Mesenchymal stem cell (in vitro differentiated cells and primary cell): ENCODE measurements around the gene OBI1.

Experiments
- DNase-seq: peaks from one replicate; pipeline ENCODE4 v3.0.0-alpha.2; 2013
- H2AFZ ChIP-seq: one replicate; pipeline ENCODE4 v1.6.1; 2013; ENCODE audit warnings: low read depth, mild to moderate bottlenecking, control low read depth, inconsistent platforms, low read length, moderate library complexity
- H2AK5ac ChIP-seq: 2 replicates; pipeline ENCODE4 v1.6.1; 2013; ENCODE audit warnings: low read length, moderate library complexity, mild to moderate bottlenecking, inconsistent platforms; ENCODE audit not compliant: severe bottlenecking
- H2BK120ac ChIP-seq: one replicate; pipeline ENCODE4 v1.6.1; 2013; ENCODE audit warnings: low read depth, mild to moderate bottlenecking, inconsistent platforms, low read length, moderate library complexity
- H2BK12ac ChIP-seq, 2 experiments: one replicate each; pipeline ENCODE4 v1.6.1; 2013; ENCODE audit warnings: inconsistent platforms in 2 of 2, low read length in 2 of 2, mild to moderate bottlenecking in 2 of 2, moderate library complexity in 2 of 2, control low read depth in 1 of 2
- H2BK15ac ChIP-seq: one replicate; pipeline ENCODE4 v1.6.1; 2013; ENCODE audit warnings: mild to moderate bottlenecking, low read depth, inconsistent platforms; ENCODE audit not compliant: poor library complexity, severe bottlenecking
- H2BK5ac ChIP-seq: 2 replicates; pipeline ENCODE4 v1.6.1; 2013; ENCODE audit warnings: low read depth, mild to moderate bottlenecking, low read length, control low read depth, inconsistent platforms; ENCODE audit not compliant: poor library complexity, severe bottlenecking
- H3K14ac ChIP-seq, 2 experiments: one replicate each; pipeline ENCODE4 v1.6.1; 2013; ENCODE audit warnings: inconsistent platforms in 2 of 2, low read length in 2 of 2, control low read depth in 1 of 2, mild to moderate bottlenecking in 1 of 2, moderate library complexity in 1 of 2
- H3K18ac ChIP-seq, 2 experiments: one replicate each; pipeline ENCODE4 v1.6.1; 2013; ENCODE audit warnings: inconsistent platforms in 2 of 2, low read length in 2 of 2, control low read depth in 1 of 2, low read depth in 1 of 2, mild to moderate bottlenecking in 1 of 2
- H3K23ac ChIP-seq, 2 experiments: one replicate each; pipeline ENCODE4 v1.6.1; 2013; ENCODE audit warnings: inconsistent platforms in 2 of 2, low read length in 2 of 2, mild to moderate bottlenecking in 2 of 2, moderate library complexity in 2 of 2, control low read depth in 1 of 2
- H3K27ac ChIP-seq: 2 replicates; pipeline ENCODE4 v1.5.1; 2013; ENCODE audit warnings: mild to moderate bottlenecking, moderate library complexity, low read length, control low read depth, inconsistent platforms; ENCODE audit not compliant: poor library complexity, severe bottlenecking
- H3K27me3 ChIP-seq, 2 experiments: 2 replicates each; pipeline versions ENCODE4 v1.6.1 to v1.7.0; 2013; ENCODE audit warnings: low read length in 2 of 2, mild to moderate bottlenecking in 2 of 2, moderate library complexity in 2 of 2, control low read depth in 1 of 2, inconsistent platforms in 1 of 2; ENCODE audit not compliant: control insufficient read depth in 1 of 2, insufficient read depth in 1 of 2
- H3K36me3 ChIP-seq, 2 experiments: 2 replicates each; pipeline versions ENCODE4 v1.6.1 to v1.7.0; 2013; ENCODE audit warnings: low read length in 2 of 2, control low read depth in 1 of 2, inconsistent platforms in 1 of 2, low read depth in 1 of 2, mild to moderate bottlenecking in 1 of 2; ENCODE audit not compliant: insufficient read depth in 2 of 2, control insufficient read depth in 1 of 2
- H3K4ac ChIP-seq, 2 experiments: one replicate each; pipeline ENCODE4 v1.6.1; 2013; ENCODE audit warnings: inconsistent platforms in 2 of 2, low read length in 2 of 2, mild to moderate bottlenecking in 2 of 2, moderate library complexity in 2 of 2, control low read depth in 1 of 2, low read depth in 1 of 2
- H3K4me1 ChIP-seq: 2 replicates; pipeline ENCODE4 v1.6.1; 2013; ENCODE audit warnings: low read depth, low read length, control low read depth; ENCODE audit not compliant: control insufficient read depth, insufficient read depth
- H3K4me2 ChIP-seq: 2 replicates; pipeline ENCODE4 v1.6.1; 2013; ENCODE audit warnings: low read length, mild to moderate bottlenecking, inconsistent platforms; ENCODE audit not compliant: poor library complexity, severe bottlenecking
- H3K4me3 ChIP-seq, 2 experiments: 2 replicates each; pipeline versions ENCODE4 v1.5.1 to v1.7.0; 2013; ENCODE audit warnings: low read length in 2 of 2, mild to moderate bottlenecking in 2 of 2, control low read depth in 1 of 2, low read depth in 1 of 2; ENCODE audit not compliant: insufficient read depth in 1 of 2
- H3K79me1 ChIP-seq: replicated peaks from 2 replicates; pipeline ENCODE4 v1.6.1; 2013; ENCODE audit warnings: mild to moderate bottlenecking, control low read depth, low read length, inconsistent platforms; ENCODE audit not compliant: poor library complexity, severe bottlenecking
- H3K9ac ChIP-seq: 2 replicates; pipeline ENCODE4 v1.7.0; 2013; ENCODE audit warnings: mild to moderate bottlenecking, low read length, moderate library complexity
- H3K9me3 ChIP-seq: 2 replicates; pipeline ENCODE4 v1.7.0; 2013; ENCODE audit warnings: mild to moderate bottlenecking, low read length; ENCODE audit not compliant: control insufficient read depth
- H4K8ac ChIP-seq: one replicate; pipeline ENCODE4 v1.6.1; 2013; ENCODE audit warnings: inconsistent platforms, mild to moderate bottlenecking, low read length, moderate library complexity
- H4K91ac ChIP-seq: one replicate; pipeline ENCODE4 v1.6.1; 2013; ENCODE audit warnings: mild to moderate bottlenecking, low read length, inconsistent platforms
- WGBS: methylation state at CpG from one replicate; pipeline ENCODE4 v1.1.7; 2013; ENCODE audit warnings: mixed read lengths; 5-methylcytosine and 5-hydroxymethylcytosine counted together

The OBI1 gene

DNA sequence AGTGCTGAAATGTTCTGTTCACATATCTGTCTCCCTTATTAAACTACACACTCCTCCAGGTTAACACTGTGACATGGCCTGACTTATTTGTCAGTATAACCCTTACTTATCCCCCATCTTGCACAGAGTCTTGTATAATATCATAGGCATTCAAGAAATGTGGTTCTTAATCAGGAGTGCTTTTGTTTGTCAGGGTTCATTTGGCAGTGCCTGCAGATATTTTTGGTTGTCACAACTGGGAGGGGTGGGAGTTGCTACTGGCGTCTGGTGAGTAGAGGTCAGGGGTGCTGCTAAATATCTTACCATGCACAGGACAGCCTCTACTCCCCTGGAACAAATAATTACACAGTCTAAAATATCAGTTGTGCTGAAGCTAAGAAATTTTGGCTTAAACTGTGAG, 20.4 kb upstream of the OBI1 start:
- H2AFZ ChIP-seq = no peak overlapping the region
- H3K4me2 ChIP-seq = no peak overlapping the region
- no peak overlapping the region for H2BK120ac ChIP-seq
- no peak overlapping the region for H3K18ac ChIP-seq
- H3K9ac ChIP-seq = no peak overlapping the region
- no peaks in the 10 kb centered on the region for H3K36me3 ChIP-seq
- H4K8ac ChIP-seq = no peak overlapping the region
- H3K4ac ChIP-seq = no peak overlapping the region
- no peak overlapping the region for H3K4me3 ChIP-seq
- no peak overlapping the region for H3K14ac ChIP-seq
- H2BK15ac ChIP-seq = no peak overlapping the region
- no peaks in the 10 kb centered on the region for H3K4me1 ChIP-seq
- H2AK5ac ChIP-seq = no peak overlapping the region
- no peak for DNase-seq
- H4K91ac ChIP-seq = no peak overlapping the region
- no CpG with 5 or more reads among the region's 1 CpG for WGBS
- H3K27me3 ChIP-seq = peaks cover 0 to 4% of the 10 kb centered on the region in 2 experiments
- H2BK12ac ChIP-seq = no peak overlapping the region
- no peak overlapping the region for H3K27ac ChIP-seq
- H2BK5ac ChIP-seq = no peak overlapping the region
- H3K79me1 ChIP-seq = no peaks in the 10 kb centered on the region
- no peaks in the 10 kb centered on the region for H3K9me3 ChIP-seq
- H3K23ac ChIP-seq = no peak overlapping the region

DNA sequence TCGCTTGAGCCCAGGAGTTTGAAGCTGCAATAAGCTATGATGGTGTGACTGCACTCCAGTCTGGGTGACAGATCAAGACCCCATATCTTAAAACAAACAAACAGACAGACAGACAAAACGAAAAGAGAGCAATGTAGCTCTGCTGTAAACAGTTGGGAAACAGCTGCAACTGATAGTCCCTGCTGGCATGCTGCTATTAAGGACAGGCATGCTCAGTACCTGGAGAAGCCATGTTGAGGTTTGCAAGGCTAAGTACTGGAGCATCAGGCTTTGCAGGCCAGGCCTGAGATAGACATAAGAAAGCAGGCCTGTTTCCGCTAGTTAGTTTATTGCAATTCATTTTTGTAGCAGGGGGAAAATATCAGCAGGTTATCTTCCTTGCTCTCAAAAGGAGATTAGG, 16.2 kb upstream of the OBI1 start:
- Histone ChIP-seq H3K4me2 (no peak overlapping the region), H2BK12ac (no peak overlapping the region), H3K4me3 (no peak overlapping the region), H3K9ac (no peak overlapping the region), H3K27me3 (peaks cover 18 to 28% of the 10 kb centered on the region in 2 experiments), H3K14ac (no peak overlapping the region), H3K27ac (no peak overlapping the region), H2AK5ac (no peak overlapping the region), H2AFZ (no peak overlapping the region), H3K23ac (no peak overlapping the region), H3K4me1 (no peaks in the 10 kb centered on the region), H4K91ac (no peak overlapping the region), H3K36me3 (no peaks in the 10 kb centered on the region), H3K18ac (no peak overlapping the region), H3K4ac (no peak overlapping the region), H2BK5ac (no peak overlapping the region), H2BK15ac (no peak overlapping the region), H2BK120ac (no peak overlapping the region), H4K8ac (no peak overlapping the region), H3K9me3 (no peaks in the 10 kb centered on the region), H3K79me1 (no peaks in the 10 kb centered on the region)
- 63% methylated on average over 3 of the region's 3 CpGs for WGBS
- DNase-seq = no peak

DNA sequence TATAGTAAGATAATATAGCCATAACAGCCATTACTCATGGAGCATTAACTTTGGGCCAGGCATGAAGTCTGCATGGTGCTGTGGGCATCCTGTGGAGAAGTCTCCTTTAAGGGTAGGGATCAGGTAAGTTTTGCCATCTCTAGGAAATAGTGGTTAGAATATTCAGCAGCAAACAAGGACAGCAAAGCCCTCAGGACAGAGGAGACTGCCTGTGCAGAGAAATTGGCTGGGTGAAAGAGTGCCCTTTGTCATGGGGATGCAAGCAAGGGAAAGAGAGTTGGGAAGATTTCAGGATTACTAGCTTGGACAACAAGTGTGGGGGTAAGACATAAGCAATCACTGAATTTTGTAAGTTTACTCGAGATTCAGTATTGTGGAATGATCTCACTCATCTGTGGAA, 15.7 kb upstream of the OBI1 start:
- Histone ChIP-seq H4K8ac (no peak overlapping the region), H3K4me2 (no peak overlapping the region), H3K9me3 (no peaks in the 10 kb centered on the region), H3K14ac (no peak overlapping the region), H2BK12ac (no peak overlapping the region), H2BK120ac (no peak overlapping the region), H3K4me3 (no peak overlapping the region), H2BK15ac (no peak overlapping the region), H2AFZ (no peak overlapping the region), H3K36me3 (no peaks in the 10 kb centered on the region), H2BK5ac (no peak overlapping the region), H3K9ac (no peak overlapping the region), H3K27me3 (peaks cover 20 to 28% of the 10 kb centered on the region in 2 experiments), H3K23ac (no peak overlapping the region), H2AK5ac (no peak overlapping the region), H3K79me1 (no peaks in the 10 kb centered on the region), H3K4ac (no peak overlapping the region), H3K27ac (no peak overlapping the region), H4K91ac (no peak overlapping the region), H3K18ac (no peak overlapping the region), H3K4me1 (no peaks in the 10 kb centered on the region)
- 65% methylated on average over 1 of the region's 1 CpG for WGBS
- no peak for DNase-seq

DNA sequence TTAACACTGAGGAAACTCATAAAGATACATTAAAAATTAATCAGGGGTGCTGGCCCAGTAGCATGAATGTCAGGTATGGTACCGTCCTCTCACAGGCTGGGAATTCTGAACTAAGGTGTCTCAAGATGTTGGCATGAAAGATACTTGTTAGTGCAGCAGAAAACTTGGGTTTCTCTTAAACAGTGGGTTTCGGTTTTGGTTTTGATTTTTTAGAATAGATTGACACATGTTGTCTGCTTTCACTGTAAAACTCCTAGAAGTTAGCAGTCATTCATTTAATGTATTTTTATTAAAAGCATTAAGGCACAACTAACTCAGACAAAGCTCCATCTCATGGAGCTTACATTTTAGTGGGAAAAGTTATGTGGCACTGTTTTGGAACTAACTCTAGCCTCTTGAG, 3.5 kb upstream of the OBI1 start:
- Histone ChIP-seq H3K18ac (no peak overlapping the region), H3K14ac (no peak overlapping the region), H3K27ac (no peak overlapping the region), H4K91ac (no peak overlapping the region), H4K8ac (no peak overlapping the region), H3K23ac (no peak overlapping the region), H3K9me3 (no peaks in the 10 kb centered on the region), H2AK5ac (no peak overlapping the region), H2AFZ (no peak overlapping the region), H3K4me2 (no peak overlapping the region), H3K4me1 (peaks cover 1% of the 10 kb centered on the region), H3K36me3 (no peaks in the 10 kb centered on the region), H3K79me1 (no peaks in the 10 kb centered on the region), H3K4ac (no peak overlapping the region), H2BK120ac (no peak overlapping the region), H2BK15ac (no peak overlapping the region), H3K27me3 (no peaks in the 10 kb centered on the region), H3K9ac (no peak overlapping the region), H2BK5ac (no peak overlapping the region), H3K4me3 (no peak overlapping the region), H2BK12ac (no peak overlapping the region)
- 87% methylated on average over 2 of the region's 2 CpGs for WGBS
- no peak for DNase-seq
